Daoy (cell line): ENCODE data around the gene PMF1. TPM values are rescaled to one million over a fixed set of nuclear protein-coding genes. Genes with fewer than 3 reads are reported as not detected.
"Not testable (repeated sequence)": the region's sequence is repeated elsewhere in the genome, so short reads cannot be mapped to it uniquely, and the experiment has no call there.

Experiments used
- DNase-seq: peaks from one replicate; pipeline ENCODE4 v3.0.0-alpha.2; 2015; ENCODE audit warnings: low read depth
- total RNA-seq: library from RNA; depleted of rRNA; stranded (reverse); fragments of >200 nt; shearing (Covaris generic); gene quantifications from 2 replicates; pipeline ENCODE4 v1.2.3, GENCODE V29; 2014

Gene PMF1
- total RNA-seq, 1 experiment from 2014 or later: 84.6 TPM

DNA sequence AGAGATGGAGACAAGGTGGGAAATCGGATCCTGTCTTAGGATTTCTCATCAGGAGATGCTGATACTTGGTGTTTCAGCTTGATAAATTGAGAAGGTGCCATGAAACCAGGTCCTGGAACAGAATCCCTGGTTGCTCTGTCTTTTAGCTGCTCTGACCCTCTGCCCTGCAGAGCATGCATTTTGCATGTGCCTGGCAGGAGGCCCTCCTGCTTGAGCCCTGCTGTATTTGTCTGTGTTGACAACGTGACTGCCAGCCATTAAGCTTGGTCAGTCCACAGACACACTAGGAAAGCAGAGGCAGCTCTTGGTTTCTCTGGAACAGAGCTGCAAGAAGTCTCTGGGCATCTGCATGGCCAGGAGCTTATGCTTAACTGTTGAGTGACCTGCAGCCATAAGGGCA, 16.4 kb upstream of the PMF1 start:
- no peak for DNase-seq

DNA sequence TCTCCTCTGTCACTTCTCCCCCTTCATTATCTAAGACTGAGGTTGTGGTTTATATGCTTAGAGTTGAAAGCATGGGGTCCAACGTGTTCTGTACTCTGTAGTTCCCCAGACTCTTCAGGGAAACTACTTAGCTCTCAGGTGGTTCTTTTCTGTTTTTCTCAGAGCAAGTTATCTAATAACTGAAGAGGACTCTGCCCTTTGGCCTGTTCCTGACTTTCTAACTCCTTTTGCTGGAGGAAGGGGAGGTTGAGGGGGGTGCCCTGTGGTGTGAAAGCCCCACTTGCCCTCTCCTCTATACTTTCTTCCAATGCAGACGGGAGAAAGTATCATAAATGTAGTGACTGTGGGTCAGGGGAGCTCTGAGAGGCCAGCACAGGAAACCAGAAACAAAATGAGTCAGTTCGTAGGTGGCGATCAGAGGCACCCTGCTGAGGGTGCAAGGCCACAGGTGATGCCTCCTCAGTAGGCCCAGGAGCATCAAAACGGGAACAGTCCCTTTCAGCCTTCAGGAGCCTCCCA, 13.9 kb upstream of the PMF1 start:
- no peak for DNase-seq

DNA sequence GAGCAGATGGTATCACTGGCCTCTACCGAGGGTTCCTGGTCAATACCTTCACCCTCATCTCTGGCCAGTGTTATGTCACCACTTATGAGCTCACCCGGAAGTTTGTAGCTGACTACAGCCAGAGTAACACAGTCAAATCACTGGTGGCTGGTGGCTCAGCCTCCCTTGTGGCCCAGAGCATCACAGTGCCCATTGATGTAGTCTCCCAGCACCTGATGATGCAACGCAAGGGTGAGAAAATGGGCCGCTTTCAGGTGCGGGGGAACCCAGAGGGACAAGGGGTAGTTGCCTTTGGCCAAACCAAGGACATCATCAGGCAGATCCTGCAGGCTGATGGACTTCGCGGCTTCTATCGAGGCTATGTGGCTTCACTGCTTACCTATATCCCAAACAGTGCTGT, 12.8 kb upstream of the PMF1 start:
- no peak for DNase-seq

DNA sequence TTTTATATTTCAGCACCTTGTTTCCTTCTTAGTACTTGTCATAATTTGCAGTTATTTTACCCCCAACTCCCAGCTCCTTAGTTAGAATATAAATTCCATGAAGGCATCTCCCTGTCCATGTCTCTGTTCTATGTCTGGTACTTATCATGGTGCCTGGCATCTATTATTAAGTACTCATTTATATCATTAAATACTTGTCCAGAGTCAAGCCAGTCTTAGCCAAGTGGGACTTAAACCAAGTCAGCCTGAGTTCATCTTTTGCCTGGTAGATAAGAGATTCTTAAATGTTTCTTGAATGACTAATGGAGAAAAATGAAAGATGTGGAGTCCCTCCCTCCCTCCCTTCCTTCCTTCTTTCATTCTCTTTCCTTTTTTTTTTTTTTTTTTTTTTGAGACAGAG, 9.5 kb upstream of the PMF1 start:
- DNase-seq: no peak

DNA sequence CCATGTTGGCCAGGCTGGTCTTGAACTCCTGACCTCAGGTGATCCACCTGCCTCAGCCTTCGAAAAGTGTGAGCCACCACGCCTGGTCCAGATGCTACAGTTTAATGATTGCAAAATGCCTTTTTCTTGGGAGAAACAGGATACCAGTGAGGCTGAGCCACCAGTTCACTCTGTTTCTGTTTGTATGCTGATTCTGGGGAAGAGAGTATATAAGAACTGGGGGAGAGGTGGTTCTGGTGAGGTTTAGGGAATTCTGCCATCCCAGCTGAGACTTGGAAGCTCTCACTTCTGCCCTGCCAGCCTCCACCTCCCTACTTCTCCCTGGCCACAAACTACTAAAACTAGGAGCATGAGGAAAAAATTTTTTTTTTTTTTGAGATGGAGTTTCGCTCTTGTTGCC, 8.1 kb upstream of the PMF1 start:
- DNase-seq: no peak

DNA sequence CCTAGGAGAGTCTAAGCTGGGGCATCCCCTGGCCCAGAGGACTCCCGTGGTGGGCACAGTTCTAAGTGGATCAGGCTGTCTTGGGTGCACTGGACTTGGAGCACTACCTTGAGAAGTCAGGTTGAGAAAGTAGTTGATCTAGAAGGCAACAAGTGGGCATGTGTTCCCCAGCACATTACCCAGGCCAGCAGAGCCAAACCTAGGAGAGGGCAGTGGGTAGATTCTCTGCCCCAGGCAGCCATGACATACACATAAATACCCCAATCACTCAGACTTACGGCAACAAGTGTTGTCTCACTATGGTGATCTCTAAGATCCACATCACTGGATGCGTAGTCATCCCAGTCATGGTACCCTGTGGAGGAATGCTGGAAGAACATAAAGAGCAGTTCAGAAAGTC, 1.6 kb upstream of the PMF1 start:
- DNase-seq: no peak

DNA sequence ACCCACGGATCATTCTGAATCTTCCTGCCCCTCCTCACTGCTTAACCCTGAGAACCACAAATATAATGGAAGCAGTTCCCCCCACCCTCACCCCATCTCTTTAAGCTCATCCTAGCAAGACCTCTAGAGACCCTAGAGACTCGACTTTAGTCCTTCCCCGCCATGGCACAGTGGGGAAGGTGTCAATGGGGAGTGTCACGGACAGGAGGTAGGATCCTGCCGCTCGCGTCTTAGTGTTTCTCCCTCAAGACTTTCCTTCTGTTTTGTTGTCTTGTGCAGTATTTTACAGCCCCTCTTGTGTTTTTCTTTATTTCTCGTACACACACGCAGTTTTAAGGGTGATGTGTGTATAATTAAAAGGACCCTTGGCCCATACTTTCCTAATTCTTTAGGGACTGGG, 677 bp upstream of the PMF1 start:
- no peak for DNase-seq

DNA sequence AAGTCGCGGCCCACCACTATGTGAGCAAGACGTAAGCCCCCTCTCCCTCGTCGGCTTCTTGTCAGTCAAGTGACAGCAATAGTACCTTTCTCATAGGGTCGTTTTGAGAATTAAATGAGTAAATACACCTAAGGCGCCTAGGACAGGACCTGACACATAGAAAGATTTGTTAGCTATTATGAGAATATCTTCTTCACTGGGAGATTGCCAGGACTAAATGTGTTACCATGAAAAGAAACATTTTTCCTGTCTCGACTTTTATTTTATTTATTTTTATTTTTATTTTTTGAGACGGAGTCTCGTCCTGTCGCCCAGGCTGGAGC, 798 bp downstream of the PMF1 start:
- no peak for DNase-seq

DNA sequence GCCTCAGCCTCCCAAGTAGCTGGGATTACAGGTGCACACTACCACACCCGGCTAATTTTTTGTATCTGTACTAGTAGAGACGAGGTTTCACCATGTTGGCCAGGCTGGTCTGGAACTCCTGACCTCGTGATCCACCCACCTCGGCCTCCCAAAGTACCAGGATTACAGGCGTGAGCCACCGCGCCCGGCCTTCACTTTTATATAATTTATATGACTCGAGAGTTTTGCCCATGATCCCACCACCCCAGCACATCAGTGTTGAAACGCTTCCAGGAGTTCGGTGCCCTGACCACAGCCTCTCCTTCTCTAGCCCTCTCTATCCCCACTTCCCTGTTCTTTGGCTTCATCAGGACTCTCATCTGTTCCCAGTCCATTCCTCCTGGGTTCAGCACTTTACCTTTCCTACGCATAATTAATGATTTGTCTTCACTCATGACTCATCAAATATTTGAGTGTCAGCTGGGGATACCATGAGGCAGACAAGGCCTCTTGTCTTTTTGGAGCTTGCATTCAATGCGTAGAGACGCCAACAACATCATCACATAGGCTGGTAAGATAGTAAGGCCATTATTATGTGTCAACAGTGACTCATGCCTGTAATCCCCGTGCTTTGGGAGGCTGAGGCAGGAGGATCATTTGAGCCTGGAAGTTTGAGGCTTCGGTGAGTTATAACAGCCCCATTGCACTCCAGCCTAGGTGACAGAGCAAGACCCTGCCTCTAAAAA, 1.4 kb downstream of the PMF1 start:
- DNase-seq: peak; percentile 42

DNA sequence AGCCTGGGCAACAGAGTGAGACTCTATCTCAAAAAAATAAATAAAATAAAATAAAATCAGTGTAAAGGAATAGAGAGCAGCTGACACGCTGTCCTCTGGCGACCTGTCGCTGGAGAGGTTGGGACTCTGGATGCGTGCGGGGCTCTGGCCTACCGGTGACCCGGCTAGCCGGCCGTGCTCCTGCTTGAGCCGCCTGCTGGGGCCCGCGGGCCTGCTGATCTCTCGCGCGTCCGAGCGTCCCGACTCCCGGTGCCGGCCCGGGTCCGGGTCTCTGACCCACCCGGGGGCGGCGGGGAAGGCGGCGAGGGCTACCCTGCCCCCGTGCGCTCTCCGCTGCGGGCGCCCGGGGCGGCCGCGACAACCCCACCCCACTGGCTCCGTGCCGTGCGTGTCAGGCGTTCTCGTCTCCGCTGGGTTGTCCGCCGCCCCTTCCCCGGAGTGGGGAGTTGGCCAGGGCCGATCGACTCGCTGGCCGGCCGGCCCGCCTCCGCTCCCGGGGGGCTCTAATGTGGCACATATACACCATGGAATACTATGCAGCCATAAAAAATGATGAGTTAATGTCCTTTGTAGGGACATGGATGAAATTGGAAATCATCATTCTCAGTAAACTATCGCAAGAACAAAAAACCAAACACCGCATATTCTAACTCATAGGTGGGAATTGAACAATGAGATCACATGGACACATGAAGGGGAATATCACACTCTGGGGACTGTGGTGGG, 3.7 kb downstream of the PMF1 start:
- not testable (repeated sequence) for DNase-seq

DNA sequence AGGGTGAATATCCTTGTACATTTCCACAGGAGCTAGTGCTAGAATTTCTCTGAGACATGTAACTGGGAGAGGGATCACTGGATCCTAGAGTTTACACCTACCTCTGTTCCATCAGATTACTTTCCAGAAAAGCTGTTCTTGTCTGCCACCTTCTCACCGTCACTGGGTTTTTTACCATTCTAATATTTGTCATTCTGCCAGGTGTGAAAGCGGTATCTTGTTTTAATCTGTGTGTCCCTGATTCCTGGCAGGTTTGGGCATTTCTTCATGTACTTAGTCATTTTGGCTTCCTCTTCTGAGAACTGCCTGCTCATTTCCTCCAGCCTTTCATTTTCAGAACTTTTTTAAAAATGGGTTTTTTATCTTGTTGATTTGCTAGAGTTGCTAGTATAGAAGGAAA, 5.1 kb downstream of the PMF1 start:
- DNase-seq: no peak

DNA sequence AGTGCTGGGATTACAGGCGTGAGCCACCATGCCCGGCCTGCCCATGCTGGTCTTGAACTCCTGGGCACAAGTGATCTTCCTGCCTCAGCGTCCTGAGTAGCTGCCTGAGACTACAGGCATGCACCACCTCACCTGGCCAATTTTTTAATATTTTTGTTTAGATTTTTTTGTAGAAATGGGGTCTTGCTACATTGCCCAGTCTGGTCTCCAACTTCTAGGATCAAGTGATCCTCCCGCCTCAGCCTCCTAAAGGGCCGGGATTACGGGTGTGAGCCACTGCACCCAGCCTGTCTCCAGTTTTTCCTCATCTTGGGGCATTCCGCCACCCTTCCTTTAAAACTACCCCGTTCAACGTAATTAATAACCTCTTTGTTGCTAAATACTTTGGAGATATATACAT, 7.4 kb downstream of the PMF1 start:
- DNase-seq: no peak

DNA sequence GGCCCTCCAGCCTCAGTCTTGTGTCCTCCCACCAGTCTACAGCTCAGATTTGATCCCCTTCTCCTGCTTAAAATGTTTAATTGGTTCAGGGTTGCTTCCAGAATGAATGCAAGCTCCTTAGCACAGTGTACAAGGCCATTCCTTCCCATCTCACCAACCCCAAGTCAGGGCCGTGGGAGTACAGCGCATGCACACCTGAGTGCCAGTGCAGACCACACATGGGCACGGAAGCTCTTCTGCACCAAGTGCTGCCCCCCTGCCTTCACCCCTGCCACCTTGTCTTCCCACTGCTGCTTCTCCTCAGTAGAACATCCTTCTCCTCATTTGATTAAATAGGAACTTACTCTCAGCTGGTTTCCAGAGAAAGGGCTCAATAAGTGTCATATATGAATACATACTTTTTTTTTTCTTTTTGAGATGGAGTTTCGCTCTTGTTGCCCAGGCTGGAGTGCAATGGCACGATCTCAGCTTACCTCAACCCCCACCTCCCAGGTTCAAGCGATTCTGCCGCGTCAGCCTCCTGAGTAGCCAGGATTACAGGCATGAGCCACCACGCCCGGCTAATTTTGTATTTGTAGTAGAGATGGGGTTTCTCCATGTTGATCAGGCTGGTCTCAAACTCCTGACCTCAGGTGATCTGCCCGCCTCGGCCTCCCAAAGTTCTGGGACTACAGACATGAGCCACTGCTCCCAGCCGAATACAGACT, 9.3 kb downstream of the PMF1 start:
- no peak for DNase-seq

DNA sequence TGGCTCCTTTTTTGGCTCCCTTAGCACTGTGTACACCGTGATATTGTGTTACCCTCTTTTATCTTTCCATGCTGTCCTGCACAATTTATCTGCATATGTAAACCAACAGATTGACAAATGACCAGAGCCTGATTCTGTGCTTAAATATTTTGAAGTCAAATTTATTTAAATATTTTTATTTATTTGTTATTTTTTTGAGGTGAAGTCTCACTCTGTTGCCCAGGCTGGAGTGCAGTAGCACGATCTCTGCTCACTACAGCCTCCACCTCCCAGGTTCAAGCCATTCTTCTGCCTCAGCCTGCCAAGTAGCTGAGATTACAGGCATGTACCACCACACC, 12.8 kb downstream of the PMF1 start:
- DNase-seq: no peak

DNA sequence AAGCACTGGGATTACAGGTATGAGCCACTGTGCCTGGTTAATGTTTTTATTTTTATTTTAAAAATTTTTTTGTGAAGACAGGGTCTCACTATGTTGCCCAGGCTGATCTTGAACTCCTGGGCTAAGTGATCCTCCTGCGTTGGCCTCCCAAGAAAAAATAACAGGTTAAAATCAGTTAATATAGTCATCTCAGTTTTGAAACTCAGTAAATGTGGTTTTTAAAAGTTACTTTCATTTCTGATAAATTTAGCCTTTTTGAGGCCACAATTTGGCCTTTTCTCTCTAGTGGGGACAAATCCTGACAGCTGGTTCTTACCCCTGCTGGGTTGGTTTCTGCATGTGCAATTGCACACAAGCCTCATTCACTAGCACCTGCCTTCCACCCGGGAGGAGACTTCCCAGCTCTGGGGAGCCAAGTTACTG, 13.3 kb downstream of the PMF1 start:
- DNase-seq: no peak

DNA sequence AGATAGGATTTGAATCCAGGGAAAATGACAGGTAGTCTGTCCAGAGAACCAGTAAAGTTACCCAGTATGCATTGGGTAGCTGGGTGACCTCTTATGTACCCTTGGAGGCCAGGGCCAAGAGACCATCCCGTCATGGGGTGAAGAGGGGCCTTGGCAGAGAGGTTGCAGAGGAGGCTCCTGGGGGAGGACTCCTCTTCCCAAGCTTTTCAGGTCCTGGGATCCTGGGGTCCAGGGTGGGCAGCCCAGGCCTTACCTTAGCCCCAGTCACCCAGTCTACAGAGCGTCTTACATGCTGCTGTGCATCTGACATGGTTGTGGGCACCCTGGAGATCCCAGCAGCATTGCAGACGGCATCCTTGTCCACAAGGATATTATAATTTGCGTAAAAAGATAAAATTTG, 14.0 kb downstream of the PMF1 start:
- no peak for DNase-seq

DNA sequence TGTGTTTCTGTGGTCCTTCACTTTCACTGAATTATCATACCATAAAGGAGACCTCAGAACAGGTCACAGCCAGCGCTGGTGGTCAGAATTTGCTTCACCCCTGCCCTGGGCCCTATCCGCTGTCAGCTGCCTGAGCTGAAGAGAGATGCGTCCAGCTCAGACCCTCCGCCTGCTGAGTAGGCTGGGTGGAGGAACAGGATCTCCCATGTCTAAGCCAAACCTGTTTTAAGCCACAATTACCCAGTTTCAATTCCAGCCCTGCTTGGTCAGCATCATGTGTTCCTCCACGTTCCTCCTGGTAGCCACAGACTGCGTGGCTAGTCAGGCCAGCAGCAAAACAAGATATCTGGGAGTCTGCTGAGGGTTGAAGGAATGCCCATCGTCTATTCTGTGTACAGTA, 15.7 kb downstream of the PMF1 start:
- no peak for DNase-seq

DNA sequence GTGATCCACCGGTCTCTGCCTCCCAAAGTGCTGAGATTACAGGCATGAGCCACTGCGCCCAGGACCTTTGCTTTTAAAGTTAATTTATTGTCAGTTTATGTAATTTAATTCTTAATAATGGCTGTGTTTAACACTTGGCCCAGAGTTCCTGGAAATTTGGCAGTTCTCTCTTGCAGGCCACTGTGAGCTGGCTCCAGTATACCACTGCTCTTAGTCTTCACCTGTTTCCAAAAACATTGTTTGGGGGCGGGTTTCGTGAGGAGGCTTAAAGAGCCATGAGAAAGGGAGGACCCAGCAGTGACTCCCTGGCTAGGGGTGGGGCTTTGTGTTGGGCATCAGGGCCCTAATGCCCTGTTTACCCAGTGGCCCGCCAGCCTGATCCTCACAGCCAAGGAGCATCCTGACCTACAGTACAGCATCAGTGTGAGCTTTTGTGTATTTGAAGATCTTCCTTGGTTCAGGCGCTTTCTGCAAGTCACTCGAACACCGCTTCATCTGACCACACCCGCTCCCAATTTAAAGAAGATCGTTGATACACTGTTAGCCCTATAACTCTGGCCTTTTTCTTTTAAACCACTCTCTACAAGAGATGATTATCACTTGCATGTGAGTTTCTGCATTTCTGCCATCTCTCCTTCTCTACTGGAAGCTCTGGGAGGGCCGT, 17.1 kb downstream of the PMF1 start:
- no peak for DNase-seq

DNA sequence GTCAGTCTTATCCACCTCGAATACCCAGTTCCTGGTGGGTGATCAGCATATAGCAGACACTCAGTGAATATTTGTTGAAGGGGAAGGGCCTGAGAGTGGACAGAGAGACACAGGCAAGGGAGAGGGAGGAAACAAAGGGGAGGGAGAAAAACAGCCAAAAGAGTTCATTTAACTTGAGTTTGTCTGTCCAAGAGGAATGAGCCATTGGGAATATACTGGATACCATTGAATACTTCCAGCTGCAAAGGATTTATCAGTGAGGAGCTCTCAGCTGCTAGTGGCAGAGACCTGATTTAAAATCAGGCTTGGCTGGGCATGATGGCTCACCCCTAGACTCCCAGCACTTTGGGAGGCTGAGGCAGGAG, 17.6 kb downstream of the PMF1 start:
- DNase-seq: no peak

DNA sequence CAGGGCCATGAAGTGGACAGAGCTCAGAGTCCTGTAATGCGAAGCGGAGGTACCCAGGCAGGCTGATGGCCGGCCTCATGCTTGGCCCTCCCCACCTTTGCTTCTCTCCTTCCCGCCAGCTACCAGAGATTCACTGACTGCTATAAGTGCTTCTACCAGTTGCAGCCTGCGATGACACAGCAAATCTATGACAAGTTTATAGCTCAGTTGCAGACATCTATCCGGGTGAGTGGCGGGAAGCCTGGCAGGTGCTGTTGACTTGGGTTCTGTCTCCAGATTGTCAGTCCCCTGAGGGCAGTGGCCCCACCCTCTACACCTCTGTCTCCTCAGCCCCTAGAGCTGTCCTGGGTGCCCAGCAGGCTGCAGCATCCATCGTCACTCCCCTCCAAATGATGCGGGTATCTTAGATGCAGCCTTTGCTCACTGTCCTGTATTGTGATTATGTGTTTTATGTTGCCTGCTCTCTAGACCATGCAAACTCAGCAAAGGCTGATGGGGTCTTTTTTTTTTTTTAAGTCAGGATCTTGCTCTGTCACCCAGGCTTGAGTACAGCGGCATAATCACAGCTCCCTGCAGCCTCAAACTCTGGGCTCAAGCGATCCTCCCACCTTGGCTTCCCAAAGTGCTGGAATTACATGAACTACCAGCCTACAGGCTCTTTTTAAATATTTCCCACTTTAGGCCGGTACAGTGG, 19.5 kb downstream of the PMF1 start:
- no peak for DNase-seq

DNA sequence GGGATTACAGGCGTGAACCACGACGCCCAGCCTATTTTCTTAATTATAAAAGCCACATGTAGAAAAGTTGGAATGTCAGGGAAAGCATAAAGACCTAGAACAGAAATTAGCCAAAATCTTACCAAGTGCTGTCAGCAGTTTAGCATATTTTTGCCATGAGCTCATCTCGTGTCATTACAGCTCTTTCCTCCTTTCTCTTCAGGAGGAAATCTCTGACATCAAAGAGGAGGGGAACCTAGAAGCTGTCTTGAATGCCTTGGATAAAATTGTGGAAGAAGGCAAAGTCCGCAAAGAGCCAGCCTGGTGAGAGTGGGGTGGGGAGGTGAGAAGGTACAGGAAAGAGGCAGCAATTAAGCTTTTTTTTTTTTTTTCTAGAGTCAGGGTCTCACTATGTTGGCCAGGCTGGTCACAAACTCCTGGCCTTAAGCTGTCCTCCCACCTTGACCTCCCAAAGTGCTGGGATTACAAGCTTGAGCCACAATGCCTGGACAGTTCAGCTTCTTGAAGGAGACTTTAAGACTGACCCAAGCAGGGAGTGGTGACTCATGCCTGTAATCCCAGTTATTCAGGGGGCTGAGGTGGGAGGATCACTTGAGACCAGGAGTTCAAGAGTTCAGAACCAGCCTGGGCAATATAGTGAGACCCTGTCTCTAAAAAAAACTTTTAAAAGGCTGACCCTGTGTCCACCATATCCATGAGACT, 20.8 kb downstream of the PMF1 start:
- peak; percentile 55 for DNase-seq
